Measurements from ENCODE around the gene MACROD2.

DNA sequence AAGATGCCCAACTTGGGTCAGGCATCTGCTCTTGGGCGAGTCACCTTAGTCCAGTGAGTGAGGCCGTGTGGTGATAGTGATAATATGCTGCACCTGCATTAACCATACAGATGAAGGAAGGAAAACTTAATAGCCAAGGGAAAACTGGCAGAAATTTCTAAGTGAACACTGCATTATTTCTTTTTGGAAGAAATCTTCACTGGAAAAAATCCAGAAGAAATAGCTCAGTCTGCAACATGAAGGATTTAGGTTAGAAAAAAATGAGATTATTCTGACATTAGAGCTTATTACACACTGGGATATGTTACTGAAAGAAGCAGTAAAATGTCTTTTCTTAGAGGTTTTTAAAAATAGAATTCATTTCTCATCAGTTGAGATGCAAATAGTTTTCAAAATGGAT, 1630.7 kb downstream of the MACROD2 start:
- TF ChIP-seq, protein P1, sequence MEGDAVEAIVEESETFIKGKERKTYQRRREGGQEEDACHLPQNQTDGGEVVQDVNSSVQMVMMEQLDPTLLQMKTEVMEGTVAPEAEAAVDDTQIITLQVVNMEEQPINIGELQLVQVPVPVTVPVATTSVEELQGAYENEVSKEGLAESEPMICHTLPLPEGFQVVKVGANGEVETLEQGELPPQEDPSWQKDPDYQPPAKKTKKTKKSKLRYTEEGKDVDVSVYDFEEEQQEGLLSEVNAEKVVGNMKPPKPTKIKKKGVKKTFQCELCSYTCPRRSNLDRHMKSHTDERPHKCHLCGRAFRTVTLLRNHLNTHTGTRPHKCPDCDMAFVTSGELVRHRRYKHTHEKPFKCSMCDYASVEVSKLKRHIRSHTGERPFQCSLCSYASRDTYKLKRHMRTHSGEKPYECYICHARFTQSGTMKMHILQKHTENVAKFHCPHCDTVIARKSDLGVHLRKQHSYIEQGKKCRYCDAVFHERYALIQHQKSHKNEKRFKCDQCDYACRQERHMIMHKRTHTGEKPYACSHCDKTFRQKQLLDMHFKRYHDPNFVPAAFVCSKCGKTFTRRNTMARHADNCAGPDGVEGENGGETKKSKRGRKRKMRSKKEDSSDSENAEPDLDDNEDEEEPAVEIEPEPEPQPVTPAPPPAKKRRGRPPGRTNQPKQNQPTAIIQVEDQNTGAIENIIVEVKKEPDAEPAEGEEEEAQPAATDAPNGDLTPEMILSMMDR (IDR thresholded peaks at IDR 0.05), result no peak
- TF ChIP-seq POLR2AphosphoS5 (IDR thresholded peaks at IDR 0.05) (no peak), POLR2A (IDR thresholded peaks at IDR 0.05) (no peak)
